RWPE1 (cell line): ENCODE measurements around the gene FBLIM1.

ENCODE experiments used
- CTCF ChIA-PET: fragments of 350-600 bp; sonication (Branson Sonifier 250); formaldehyde crosslinking; extraction: SDS; loops from one replicate; lab custom pipeline; 2021; lab: Yijun Ruan, JAX
- POLR2A ChIA-PET: fragments of 400-600 bp; formaldehyde crosslinking; extraction: SDS; loops from one replicate; lab custom pipeline; 2020; ENCODE audit warnings: antibody characterized with exemption; ENCODE audit not compliant: low non-redundant PET; lab: Yijun Ruan, JAX
- DNase-seq: peaks from one replicate; pipeline ENCODE4 v3.0.0; 2012; ENCODE audit warnings: low spot score
- H3K27ac ChIP-seq: fragments of 450-650 bp; 2 replicates; pipeline ENCODE4 v1.5.1; 2017
- CTCF ChIP-seq: fragments of 450-650 bp; conservative IDR thresholded peaks from 2 replicates; pipeline ENCODE4 v1.5.1; 2017; ENCODE audit warnings: low read depth, mild to moderate bottlenecking

FBLIM1 gene

GRCh38 chr1:15799004-15799867 is 40.6 kb downstream of the FBLIM1 start:
- CTCF ChIA-PET: interaction anchor here (0.6 to 0.7 kb wide), 3 partner anchors 117 to 1131 kb away, joined by 3 to 7 read pairs (median 3); no protein-coding TSS in a partner anchor
- no peak for TF ChIP-seq CTCF
- POLR2A ChIA-PET: no interaction called here
- H3K27ac ChIP-seq: peak overlapping the region; percentile 99
- DNase-seq: peak; percentile 98

GRCh38 chr1:15799928-15800835 is 41.6 kb downstream of the FBLIM1 start:
- DNase-seq: peak; percentile 98
- ChIA-PET POLR2A (interaction anchor here (1.4 kb wide), 1 partner anchor 32 kb away, joined by 3 read pairs; no protein-coding TSS in a partner anchor), CTCF (interaction anchor here (0.7 to 1.2 kb wide), 3 partner anchors 15 to 207 kb away, joined by 3 to 11 read pairs (median 3); no protein-coding TSS in a partner anchor)
- peak overlapping the region; percentile 99 for H3K27ac ChIP-seq
- TF ChIP-seq CTCF: no peak

GRCh38 chr1:15802234-15802965 is 43.8 kb downstream of the FBLIM1 start:
- H3K27ac ChIP-seq: peak overlapping the region; percentile 99
- ChIA-PET CTCF (interaction anchor here (0.5 to 1.2 kb wide), 4 partner anchors 15 to 157 kb away, joined by 3 read pairs; partner anchors contain the start of gene SPEN), POLR2A (interaction anchor here (0.5 to 0.6 kb wide), 2 partner anchors 29 to 921 kb away, joined by 3 to 4 read pairs; no protein-coding TSS in a partner anchor)
- DNase-seq: no peak
- no peak for TF ChIP-seq CTCF

GRCh38 chr1:15803380-15803779 is 44.8 kb downstream of the FBLIM1 start:
- no peak for DNase-seq
- ChIA-PET POLR2A (no interaction called here), CTCF (interaction anchor here (0.7 to 1.5 kb wide), 5 partner anchors 12 to 191 kb away, joined by 3 to 8 read pairs (median 3); partner anchors contain the start of gene SPEN)
- TF ChIP-seq CTCF: no peak; the same call in 1 of the 2 replicates
- peak overlapping the region; percentile 24 for H3K27ac ChIP-seq

GRCh38 chr1:15804060-15804459 is 45.5 kb downstream of the FBLIM1 start:
- POLR2A ChIA-PET: no interaction called here
- CTCF ChIA-PET: interaction anchor here (0.7 to 1.5 kb wide), 6 partner anchors 11 to 224 kb away, joined by 3 to 8 read pairs (median 3); partner anchors contain the start of gene SPEN
- H3K27ac ChIP-seq: peak overlapping the region; percentile 24
- DNase-seq: no peak
- TF ChIP-seq CTCF: no peak
